HG03196 (cell line): ENCODE measurements around the gene IQCE.

Source experiments
- ATAC-seq: cut with Tn5 transposase; IDR thresholded peaks from one replicate; pipeline ENCODE4 v1.9.1; 2021; ENCODE audit not compliant: unreplicated experiment

The IQCE gene

GRCh38 chr7:2613098-2613930 is 54.5 kb downstream of the IQCE start:
- no peak for ATAC-seq

- no peak for ATAC-seq
Observed at GRCh38 chr7:2613931-2614600, 55.3 kb downstream of the IQCE start.

GRCh38 chr7:2614631-2615330 is 56.0 kb downstream of the IQCE start:
- no peak for ATAC-seq

- no peak for ATAC-seq
Observed at GRCh38 chr7:2616387-2617324, 57.9 kb downstream of the IQCE start.

DNA sequence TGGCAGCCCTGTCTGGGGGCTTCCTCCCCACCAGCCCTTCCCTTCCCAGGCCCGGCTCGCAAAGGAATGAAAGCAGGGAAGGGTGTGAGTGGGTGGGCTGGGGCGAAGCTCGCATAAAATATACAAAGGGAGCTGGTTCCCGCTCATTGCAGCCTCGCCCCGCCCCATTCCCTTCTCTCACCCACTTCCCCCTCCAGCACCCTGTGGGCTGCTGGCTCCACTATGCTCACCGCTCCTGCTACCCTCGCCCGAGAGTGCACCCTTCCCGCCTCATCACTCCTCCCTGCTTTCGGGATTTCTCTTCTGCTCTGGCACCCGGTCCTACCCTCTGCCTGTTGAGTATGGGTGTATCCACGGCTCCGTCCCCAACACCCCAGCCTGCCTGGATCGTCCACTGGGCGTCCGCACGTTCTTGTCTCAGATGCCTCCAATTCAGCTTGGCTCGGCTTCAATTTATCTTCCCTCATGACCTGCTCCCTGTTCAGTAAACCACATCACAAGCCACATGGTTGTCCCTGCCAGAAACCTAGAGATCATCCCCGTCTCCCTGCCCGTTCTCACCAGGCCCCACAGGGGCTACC is 58.6 kb downstream of the IQCE start:
- ATAC-seq, result no peak

DNA sequence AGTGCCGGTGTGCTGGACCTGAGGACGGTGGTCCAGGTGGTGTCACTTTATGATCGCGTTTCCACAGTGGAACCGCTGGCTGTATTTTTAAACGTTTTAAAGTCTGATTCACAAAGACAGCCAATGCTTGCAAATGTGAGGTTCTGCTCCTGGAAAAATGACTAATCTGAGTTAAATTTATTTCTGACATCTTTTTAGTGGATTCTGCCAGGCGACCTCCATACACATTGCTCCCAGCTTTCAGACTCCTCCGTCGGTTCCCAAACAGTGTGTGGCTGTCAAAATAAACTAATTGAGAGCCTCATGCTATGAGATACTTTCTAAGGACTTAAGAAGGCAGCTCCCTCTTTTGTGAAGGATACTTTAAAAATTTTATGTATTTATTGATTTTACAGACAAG is 60.3 kb downstream of the IQCE start:
- ATAC-seq, result no peak

DNA sequence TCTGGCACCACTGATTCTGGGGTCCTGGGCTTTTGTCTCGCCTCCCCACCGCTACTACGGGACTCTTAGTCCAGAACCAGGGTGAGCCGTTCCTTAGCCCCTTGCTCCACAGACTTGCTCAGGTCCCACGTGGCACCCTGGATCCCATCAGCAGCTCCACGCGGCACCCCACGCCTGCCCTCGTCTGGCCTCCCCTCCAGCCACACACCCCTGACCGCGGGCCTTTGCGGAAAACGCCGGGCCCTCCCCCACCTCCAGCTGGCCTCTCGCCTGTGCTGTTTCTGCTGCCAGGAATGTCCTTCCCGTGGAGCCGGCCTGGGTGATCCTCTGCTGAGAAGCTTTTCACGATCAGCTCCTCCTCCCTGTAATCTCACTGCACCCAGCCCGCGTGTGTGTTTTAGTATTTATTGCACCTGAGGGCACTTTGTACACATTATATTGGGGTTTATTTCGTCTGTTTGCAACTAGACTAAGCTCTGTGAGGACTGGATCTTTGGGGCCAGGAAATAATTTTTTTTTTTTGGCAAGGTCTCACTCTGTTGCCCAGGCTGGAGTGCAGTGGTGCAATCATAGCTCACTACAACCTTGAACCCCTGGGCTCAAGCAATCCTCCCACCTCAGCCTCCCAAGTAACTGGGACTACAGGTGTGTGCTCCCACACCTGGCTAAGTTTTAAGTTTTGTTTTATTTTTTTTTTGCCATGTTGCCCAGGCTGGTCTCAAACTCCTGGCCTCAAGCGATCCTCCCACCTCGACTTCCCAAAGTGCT is 62.5 kb downstream of the IQCE start:
- no peak for ATAC-seq

GRCh38 chr7:2621948-2622640 is 63.3 kb downstream of the IQCE start:
- no peak for ATAC-seq

- no peak for ATAC-seq
Observed at GRCh38 chr7:2622869-2623697, 64.3 kb downstream of the IQCE start.

DNA sequence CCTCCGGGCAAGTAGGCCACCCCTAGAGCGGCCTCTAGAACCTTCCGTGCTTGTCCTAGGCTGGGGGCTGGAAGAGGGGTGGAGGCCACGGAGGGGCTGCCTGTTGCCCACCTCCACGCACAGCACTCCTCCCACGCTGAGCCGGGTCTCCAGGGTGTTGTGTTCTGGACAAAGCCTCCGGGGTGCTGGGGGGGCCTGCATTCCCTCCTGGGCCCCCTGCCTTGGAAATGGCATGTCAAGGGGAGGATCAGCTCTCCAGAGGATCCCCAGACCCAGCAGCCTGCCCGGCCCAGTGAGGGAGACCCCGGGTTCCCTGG is 64.9 kb downstream of the IQCE start:
- ATAC-seq, result no peak

- ATAC-seq, result no peak
Observed at GRCh38 chr7:2624293-2624886, 65.6 kb downstream of the IQCE start.

GRCh38 chr7:2626498-2627117 is 67.8 kb downstream of the IQCE start:
- no peak for ATAC-seq

DNA sequence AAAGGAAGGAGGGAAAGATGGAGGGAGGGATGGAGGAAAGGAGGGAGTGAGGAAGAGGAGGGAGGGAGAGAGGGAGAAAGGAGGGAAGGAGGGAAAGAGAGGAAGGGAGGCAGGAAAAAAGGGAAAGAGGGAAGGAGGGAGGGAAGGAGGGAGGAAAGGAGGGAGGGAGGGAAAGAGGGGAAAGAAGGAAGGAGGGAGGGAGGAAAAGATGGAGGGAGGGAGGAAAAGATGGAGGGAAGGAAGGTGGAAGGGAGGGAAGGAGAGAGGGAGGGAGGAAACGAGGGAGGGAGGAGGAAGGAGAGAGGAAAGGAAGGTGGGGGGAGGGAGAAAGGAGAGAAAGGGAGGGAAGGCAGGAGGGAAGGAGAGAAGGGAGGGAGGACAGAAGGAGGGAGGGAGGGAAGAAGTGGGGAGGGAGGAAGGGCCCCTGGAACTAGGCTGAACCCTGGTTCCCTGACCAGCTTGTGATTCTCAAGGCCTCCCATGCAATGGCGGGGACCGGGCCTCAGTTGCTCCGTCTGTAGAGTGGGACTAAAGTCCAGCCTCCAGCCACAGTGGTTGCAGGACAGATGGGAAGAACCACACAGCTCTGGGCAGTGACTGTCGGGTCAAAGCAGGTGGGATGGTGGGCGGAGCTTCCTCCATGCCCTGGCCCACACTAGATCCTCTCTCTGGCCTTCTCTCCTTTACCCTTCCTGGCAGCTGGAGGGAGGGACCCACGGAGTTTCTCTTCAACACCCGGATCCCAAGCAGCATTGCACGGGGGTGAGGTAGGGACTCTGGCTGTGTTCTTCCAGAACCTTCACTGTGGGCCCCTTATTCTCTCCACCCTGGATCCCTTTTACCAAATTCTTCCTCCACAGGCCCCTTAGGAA is 68.7 kb downstream of the IQCE start:
- no peak for ATAC-seq

DNA sequence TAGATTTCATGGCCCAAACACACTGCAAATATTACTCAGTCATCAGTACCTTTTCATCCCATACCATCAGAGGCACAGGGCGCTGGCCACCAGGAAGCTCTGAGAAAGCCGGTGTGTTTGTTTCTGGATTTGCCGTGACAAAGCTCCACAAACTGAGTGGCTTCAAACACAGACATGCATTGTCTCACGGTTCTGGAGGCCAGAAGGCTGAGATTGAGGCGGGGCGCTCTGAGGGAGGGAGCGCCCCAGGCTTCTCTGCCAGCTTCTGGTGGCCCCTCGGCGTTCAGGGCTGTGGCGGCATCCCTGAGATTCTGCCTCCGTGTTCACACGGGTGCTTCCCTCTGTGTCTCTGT is 69.3 kb downstream of the IQCE start:
- ATAC-seq, result no peak

- ATAC-seq, result no peak
Observed at GRCh38 chr7:2628891-2629290, 70.1 kb downstream of the IQCE start.

- no peak for ATAC-seq
Observed at GRCh38 chr7:2629746-2630681, 71.2 kb downstream of the IQCE start.
